Sciatic nerve (tissue), 2 donors: ENCODE data around the gene CECR2. TPM values are rescaled to one million over a fixed set of nuclear protein-coding genes. Genes with fewer than 3 reads are reported as not detected.
"Not testable (repeated sequence)": the region's sequence is repeated elsewhere in the genome, so short reads cannot be mapped to it uniquely, and the experiment has no call there.

Experiments
- ATAC-seq: fragments of 200-7000 bp; cut with Tn5 transposase; one replicate; pipeline ENCODE4 v1.9.1; 2020; ENCODE audit warnings: mild to moderate bottlenecking, moderate library complexity
- DNase-seq: peaks from one replicate; pipeline ENCODE4 v3.0.0-alpha.2; 2020; ENCODE audit warnings: low spot score
- intact Hi-C: fragments of 100-400 bp; cut with DNase I; formaldehyde crosslinking; loops from one replicate; pipeline ENCODE4 v1.14.2; 2022
- total RNA-seq: library from RNA; stranded (reverse); fragmentation: NEBNext Ultra II Directional; extraction: Animal tissue kit (Norgen Biotek cat#: 25700); gene quantifications from one replicate; pipeline ENCODE4 v1.2.1, GENCODE V29; 2021
- donor health status: DM: no; HTN: no; CAD: no.
- donor health status: DM: no; HTN: no; CAD: no.

CECR2 gene
- total RNA-seq, 1 donor from 2014 or later, result 4.8 TPM

DNA sequence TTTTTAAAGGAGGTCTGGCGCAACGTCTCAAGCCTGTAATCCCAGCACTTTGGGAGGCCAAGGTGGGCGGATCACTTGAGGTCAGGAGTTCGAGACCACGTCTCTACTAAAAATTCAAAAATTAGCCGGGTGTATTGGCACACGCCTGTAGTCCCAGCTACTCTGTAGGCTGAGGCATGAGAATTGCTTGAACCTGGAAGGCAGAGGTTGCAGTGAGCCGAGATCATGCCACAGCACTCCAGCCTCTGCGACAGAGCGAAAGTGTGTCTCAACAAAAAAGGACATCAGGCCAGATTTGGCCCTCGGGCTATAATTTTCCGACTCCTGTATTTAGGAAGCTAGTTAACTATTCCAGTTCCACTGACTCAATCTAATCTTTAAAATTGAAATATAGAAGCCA is 115.3 kb downstream of the CECR2 start:
- DNase-seq (no peak), ATAC-seq (no peak)
- intact Hi-C loops, result no loop called here

DNA sequence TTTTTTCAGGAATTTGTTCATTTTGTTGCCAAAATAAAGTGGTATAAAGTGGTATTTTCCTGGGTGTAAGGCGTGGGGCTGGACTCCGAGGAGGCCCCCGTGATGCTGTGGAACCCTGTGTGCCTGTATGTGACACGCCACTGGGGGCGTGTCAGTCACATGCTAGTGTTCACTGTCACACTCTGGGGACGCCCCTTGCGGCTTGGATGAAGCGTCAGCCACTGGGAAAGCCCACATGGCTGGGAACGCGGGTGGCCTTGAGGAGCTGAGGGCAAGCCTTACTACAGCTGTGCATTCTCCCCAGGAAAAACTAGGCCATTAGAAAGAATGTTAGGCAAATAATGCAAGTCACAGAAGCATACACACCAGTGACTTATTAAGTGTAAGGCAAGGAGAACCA is 117.1 kb downstream of the CECR2 start:
- DNase-seq, result no peak
- ATAC-seq, result peak; percentile 65

DNA sequence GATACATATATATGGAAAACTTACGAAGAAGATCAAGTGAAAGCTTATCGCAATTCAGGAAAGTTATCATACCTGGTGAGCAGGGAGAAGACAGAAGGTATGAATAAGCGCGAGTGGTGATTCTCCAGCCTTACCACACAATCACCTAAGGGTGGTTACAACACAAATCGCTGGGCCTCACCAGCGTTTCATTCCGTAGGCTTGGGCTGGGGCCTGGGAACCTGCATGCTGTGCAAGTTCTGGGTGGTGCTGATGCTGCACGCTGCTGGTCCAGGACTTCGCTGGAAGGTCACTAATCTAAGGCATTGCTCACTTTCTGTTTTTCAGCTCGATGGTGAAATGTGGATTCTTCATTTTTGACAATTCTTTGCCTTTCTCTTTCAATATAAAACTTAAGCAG is 117.5 kb downstream of the CECR2 start:
- intact Hi-C loops, result no loop called here
- ATAC-seq (no peak), DNase-seq (no peak)

More for the DNA sequence above, 117.1 kb downstream of the CECR2 start:
- intact Hi-C loops, result no loop called here

DNA sequence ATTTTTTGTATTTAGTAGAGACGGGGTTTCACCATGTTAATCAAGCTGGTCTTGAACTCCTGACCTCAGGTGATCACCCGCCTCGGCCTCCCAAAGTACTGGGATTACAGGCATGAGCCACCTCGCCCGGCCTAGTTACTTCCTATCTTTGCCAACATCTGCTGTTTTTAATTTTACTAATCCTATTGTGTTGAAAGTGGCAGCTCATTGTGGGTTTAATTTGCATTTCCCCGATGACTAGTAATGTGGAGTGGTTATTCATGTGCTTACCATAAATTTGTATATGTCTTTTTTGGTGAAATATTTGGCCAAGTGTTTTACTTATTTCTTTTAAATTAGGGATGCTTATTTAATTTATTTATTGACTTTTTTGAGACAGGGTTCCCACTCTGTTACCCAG is 119.8 kb downstream of the CECR2 start:
- no peak for ATAC-seq
- DNase-seq, result no peak
- intact Hi-C loops, result no loop called here

DNA sequence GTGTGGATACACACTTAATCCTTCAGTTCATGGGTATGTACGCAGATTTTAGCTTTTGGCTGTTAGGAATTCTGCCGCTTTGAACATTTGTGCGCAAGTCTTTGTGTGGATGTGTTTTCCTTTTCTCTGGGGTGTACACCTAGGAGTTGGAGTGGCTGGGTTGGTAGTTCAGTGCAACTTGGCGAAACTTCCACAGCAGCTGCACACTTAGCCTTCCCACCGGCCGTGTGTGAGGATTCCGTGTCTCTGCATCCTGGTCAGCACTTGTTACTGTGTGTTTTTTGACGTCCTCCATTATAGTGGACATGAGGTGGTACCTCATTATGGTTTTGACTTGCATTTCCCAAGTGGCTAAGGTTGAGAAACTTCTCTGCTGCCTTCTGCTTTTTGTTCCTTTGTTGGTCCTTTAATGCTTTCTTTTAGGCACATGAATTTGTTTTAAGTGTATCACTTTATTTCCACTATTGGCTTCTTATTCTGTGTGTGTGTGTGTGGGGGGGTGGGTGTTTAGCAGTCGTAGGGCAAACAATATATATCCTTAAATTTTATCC is 121.9 kb downstream of the CECR2 start:
- no peak for DNase-seq
- no peak for ATAC-seq
- intact Hi-C loops, result no loop called here

DNA sequence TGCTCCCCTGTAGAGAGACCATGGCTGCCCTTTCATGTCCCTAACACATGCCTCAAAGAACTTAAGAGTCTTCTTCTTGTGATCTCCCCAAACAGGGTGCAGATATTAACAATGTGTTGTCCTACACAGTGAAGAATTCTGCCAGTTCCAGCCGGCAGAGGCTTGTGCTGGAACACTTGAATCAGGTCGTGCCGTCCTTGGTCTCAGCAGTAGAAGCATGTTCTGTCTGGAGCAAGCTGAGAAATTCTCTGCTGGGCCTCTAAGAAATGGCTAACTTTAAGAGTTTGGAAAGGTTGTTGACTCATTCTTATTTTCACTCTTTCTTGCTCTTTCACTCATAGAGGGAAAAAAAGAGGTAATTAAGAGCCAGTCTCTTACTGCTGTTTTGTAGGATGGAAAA is 123.0 kb downstream of the CECR2 start:
- peak; percentile 32 for ATAC-seq
- DNase-seq, result no peak
- intact Hi-C loops, result no loop called here

DNA sequence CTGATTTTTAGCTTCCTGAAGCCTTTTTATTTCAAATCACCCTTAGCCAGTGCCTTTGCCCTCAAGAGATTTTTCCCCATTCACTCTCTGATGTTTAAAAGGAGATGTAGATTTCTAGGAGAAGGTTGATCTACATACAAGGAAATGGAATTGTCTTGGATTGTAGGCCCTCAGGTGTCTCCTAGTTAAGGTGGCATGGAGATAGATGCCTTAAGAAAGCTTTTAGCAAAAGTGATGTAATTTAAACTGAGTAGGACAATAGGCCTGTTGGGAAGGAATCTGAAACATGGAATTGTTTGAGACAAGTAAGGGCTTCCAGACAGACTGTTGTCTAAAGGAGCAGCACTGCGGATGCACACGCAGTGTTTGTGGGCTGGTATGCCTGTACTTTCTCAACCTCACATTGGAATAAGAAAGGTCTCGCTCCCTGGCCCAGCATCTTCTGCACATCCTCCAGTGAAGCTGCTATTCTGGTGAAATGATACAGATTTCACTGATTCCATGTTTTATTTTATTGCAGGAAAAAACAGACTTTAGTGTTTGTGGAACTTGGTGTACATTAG is 124.2 kb downstream of the CECR2 start:
- ATAC-seq (no peak), DNase-seq (no peak)
- intact Hi-C loops, result no loop called here

DNA sequence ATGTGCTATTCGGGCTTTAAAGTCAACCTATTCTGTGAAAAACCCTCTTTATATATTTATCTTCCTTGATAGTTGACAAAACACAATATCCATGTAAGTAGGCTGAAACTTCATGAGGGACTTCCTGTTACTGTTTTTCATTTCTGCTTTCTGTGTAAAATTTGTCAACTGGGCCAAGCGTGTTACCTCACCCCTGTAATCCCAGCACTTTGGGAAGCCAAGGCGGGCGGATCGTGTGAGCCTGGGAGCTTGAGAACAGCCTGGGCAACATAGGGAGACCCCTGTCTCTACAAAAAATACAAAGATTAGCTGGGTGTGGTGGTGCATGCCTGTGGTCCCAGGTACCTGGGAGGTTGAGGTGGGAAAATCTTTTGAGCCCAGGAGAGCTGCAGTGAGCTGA is 127.6 kb downstream of the CECR2 start:
- DNase-seq, result no peak
- intact Hi-C loops, result no loop called here
- ATAC-seq, result no peak

DNA sequence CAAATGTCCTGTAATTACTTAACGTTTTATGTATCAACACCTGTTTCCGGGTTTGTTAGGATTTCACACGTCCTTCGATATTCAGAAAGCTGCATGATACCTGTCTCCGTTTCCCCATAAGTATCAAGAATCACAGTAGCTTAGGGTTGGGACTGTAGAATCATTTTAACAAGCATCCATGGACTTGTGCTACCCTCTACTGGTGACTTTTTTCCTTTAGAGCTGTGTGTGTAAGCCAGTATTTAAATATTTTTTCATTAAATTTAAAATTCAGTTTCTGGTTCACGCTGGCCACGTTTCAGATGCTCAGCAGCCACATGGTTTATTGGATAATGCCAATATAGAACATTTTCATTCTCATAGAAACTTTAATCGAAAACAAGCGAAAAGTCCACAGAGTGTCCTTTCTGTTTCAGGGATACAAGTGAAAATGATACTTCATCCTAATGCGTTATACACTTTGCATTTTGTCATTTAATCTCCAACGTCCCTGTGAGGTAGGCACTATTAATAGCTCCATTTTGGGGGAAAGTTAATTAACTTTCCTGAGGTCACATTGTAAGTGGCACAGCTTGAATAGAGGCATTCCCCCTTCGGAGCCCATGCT is 132.5 kb downstream of the CECR2 start:
- ATAC-seq, result peak; percentile 83
- DNase-seq, result no peak
- intact Hi-C loops, result loop anchor here (10.0 kb wide), 1 partner anchor 327 kb away; no protein-coding TSS in a partner anchor

DNA sequence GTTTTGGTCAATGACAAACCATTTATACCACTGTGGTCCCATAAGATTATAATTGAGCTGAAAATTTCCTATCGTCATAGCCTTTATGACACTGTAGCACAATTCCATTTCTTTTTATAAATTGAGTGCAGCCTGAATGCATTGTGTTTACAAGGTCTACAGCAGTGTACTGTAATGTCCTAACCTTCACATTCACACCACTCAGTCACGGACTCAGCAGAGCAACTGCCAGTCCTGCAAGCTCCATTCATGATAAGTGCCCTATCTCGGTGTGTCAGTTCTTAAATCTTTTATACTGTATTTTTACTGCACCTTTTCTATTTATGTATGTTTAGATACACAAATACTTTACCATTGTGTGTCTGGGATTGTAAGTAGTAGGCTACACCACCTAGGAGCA is 138.8 kb downstream of the CECR2 start:
- no peak for DNase-seq
- no peak for ATAC-seq
- intact Hi-C loops, result loop anchor here (10.0 kb wide), 1 partner anchor 333 kb away; no protein-coding TSS in a partner anchor

DNA sequence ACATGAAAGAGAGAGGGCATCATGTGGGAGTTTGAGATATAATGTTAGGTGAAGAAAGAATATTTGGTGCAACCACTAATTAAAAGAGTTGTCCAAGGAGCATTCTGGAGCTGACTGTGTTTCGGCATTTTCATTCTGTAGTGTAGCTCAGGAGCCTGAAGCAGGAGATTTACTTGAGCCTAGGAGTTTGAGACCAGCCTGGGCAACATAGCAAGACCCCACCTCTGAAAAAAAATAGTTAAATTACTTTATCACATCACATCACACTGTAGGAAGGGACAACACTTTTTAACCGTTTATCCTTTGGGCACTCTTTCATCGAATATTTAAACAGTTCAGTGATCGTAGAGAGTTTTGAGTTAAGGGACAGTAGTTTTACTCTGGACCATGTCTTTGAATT is 143.7 kb downstream of the CECR2 start:
- intact Hi-C loops, result no loop called here
- DNase-seq (no peak), ATAC-seq (no peak)

DNA sequence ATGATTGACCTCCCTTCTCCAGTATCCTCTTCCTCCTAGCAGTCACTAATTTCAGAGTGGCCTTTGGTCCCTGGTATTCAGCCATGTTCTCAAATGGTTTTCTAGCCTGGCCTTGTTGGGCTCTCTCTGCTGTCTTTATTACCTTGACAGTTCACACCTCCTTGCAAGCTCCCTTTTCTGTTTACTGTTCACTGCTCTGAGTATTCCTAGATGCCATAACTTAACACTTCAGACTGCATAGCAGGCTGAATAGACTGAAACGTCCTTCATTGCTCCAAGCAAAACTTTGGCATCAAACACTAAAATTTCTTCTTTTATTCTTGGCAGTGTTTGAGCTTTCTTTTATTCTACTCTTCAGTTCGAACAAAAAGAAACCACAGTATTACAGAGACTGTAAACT is 144.4 kb downstream of the CECR2 start:
- DNase-seq, result no peak
- intact Hi-C loops, result no loop called here
- no peak for ATAC-seq

DNA sequence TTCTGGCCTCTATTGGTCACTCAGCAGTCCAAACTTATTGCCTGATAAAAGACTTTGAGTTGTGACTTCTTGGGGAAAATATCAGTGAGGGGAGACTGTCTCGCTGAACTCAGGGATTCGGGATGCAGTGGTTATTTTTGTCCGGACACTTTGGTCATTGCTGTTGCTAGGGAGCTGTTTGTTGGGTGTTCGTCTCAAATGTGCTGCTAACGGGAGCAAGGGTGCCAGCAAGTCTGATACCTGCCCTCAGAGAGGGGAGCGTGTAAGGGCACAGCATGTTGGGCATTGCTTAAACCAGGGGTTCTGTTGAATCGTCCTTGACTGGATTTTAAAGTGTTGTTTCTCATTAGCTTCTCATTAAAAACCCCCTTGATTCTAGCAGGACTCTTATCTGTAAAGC is 144.8 kb downstream of the CECR2 start:
- no peak for DNase-seq
- intact Hi-C loops, result no loop called here
- ATAC-seq, result no peak

DNA sequence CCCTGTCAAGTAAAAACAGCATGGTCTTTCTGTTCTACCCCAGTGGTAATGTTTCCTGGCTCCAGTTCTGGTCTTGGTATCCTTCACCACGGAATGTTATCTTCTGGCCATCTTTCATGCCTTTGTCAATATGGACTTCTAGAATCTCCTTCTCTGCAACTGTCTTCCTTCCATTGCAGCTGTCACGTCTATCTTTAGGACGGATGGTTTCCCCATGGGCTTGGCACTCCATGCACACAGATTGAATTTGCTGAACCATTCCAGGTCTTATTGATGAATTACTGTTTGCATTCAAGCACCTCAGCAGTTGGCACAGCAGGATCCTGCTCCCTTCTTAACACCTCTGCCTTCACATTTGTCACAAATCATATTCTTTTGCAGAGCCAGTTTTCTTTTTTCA is 149.1 kb downstream of the CECR2 start:
- intact Hi-C loops, result no loop called here
- ATAC-seq, result no peak
- DNase-seq, result no peak

DNA sequence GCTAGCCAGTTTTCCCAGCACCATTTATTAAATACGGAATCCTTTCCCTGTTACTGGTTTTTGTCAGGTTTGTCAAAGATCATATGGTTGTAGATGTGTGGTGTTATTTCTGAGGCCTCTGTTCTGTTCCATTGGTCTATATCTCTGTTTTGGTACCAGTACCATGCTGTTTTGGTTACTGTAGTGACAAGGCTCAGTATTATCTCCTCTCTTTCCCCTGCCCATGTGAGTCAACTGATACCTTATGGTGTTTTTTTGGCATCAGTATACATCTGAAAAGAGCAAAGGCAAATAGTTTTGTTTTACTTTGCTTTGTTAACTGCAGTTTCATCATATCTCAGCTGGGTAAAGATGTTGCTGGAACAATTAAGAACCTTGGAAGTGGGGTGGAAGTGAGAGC is 152.7 kb downstream of the CECR2 start:
- DNase-seq, intact Hi-C loops, ATAC-seq: not testable (repeated sequence)

DNA sequence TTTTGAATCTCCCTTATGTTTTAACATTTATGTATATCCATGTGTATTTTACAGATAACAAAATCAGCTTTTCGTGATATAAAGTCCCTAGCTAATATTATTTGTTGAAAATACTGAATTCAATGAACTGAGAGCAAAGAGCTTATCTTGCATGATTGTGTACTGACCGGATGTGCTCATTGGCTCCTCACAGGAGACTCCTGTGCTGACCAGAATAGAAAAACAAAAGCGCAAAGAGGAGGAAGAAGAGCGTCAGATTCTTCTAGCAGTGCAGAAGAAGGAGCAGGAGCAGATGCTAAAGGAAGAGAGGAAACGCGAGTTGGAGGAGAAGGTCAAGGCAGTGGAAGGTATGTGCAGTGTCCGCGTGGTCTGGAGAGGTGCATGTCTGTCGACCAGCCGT is 154.7 kb downstream of the CECR2 start:
- DNase-seq (no peak), ATAC-seq (no peak)
- intact Hi-C loops, result no loop called here

DNA sequence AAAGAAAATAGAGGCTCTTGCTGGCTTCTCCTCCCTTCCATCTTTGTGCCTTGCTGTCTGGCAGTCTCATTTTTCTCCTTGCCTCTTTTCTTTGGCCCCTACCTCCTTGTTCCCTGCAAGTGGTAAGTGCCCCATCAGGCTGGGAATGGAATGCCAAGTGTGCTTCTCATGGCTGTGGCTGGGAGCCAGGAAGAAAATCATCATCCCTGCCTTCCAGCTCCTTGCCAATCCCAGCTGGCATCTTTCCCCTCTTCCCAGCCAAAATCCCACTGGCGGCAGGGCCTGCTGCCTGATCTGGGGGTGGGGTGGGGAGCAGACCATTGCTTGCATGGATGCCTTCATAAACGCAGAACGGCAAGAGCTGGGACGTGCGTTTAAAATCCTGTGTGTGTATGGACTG is 167.0 kb downstream of the CECR2 start:
- ATAC-seq (no peak), DNase-seq (no peak)
- intact Hi-C loops, result no loop called here

DNA sequence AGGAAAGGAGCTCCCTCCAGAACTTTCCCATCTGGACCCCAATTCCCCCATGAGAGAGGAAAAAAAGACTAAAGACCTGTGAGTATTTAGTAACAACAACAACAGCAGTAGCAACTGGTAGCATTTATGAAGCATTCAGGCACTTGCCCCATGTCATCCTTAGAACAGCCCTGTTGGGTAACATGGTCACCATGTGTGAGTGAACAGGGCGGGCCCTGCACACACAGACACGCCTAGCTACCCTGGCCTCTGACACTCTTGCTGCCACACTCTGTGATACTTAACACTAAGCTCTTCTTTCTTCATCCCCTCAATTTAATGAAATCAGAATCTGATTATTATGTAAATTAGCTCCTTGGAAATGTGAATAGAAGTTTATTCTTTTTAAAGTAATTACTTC is 167.9 kb downstream of the CECR2 start:
- DNase-seq, result no peak
- intact Hi-C loops, result no loop called here
- no peak for ATAC-seq

DNA sequence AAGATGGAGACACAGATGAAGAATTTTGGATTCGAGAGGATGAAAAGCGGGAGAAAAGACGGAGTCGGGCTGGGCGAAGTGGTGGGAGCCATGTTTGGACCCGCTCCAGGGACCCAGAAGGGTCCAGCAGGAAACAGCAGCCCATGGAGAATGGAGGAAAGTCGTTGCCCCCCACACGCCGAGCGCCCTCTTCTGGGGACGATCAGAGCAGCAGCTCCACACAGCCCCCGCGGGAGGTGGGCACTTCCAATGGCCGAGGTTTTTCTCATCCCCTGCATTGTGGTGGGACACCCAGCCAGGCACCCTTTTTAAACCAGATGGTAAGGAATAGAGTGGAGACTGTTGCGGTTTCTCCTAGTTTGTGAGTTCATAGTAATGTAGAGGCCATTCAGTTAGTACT is 171.2 kb downstream of the CECR2 start:
- DNase-seq, result no peak
- intact Hi-C loops, result no loop called here
- ATAC-seq, result no peak

DNA sequence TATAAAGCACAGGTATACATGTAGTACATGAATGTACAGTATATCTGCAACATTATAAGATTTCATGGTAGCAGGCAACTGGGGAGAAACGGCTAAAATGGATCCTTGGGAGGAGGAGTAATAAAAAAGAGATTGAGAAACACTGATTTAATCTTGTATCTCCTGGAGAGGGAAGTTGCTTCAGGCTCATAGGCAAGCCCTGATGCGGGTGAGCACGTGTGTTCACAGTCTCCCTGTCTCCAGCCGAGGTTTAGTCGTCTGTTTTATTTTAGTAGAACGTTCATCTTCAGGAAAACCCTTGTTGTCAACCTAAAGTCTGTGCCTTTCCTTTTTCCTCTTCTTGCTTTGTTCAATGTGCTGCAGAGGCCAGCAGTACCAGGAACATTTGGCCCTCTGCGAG is 172.2 kb downstream of the CECR2 start:
- intact Hi-C loops, result no loop called here
- no peak for DNase-seq
- no peak for ATAC-seq

DNA sequence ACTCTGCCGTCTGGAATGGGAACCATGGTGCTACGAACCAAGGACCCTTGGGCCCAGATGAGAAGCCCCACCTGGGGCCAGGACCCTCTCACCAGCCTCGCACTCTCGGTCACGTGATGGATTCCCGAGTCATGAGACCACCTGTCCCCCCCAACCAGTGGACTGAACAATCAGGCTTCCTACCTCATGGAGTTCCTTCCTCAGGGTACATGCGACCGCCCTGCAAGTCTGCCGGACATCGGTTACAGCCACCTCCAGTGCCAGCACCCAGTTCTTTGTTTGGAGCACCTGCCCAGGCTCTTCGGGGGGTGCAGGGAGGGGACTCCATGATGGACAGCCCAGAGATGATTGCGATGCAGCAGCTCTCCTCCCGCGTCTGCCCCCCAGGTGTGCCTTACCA is 173.2 kb downstream of the CECR2 start:
- intact Hi-C loops, result no loop called here
- ATAC-seq (no peak), DNase-seq (no peak)
